ENCODE data around the gene PCGF1. TPM values are rescaled to one million over a fixed set of nuclear protein-coding genes. Genes with fewer than 3 reads are reported as not detected.

Gene PCGF1
- total and polyA plus RNA-seq, 2 of the 13 experiments (the other 11 are each of a cell fraction or from before 2014, with no cell fraction given): 20.4 to 22.6 TPM

- peak in 1 of 2 experiments; percentile 74; a peak in 1 of 4 replicates for TF ChIP-seq REST (IDR thresholded peaks at IDR 0.05; ENCODE audit: borderline replicate concordance in 1 of 2, low read depth in 1 of 2, low read length in 2 of 2)
- TF ChIP-seq MXD3 (CRISPR knock-in tag; IDR thresholded peaks at IDR 0.05): peak; percentile 68; the same call in 1 of the 2 replicates
- TF ChIP-seq U2AF1 (optimal IDR thresholded peaks at IDR 0.05; ENCODE audit: low read depth, low read length): peak; percentile 62
- TF ChIP-seq ZNF468 (CRISPR knock-in tag; IDR thresholded peaks at IDR 0.05): no peak
- peak; percentile 96 for TF ChIP-seq ELF1 (CRISPR knock-in tag; IDR thresholded peaks at IDR 0.05)
- TF ChIP-seq RFX3 (CRISPR knock-in tag; IDR thresholded peaks at IDR 0.05): no peak
- TF ChIP-seq CC2D1A (CRISPR knock-in tag; IDR thresholded peaks at IDR 0.05): no peak
- no peak for TF ChIP-seq ZNF577 (CRISPR knock-in tag; IDR thresholded peaks at IDR 0.05; ENCODE audit: borderline replicate concordance, low read depth)
- TF ChIP-seq PPARG (CRISPR knock-in tag; conservative IDR thresholded peaks at IDR 0.05): no peak; the same call in 1 of the 2 replicates
- TF ChIP-seq ETV5 (CRISPR knock-in tag; IDR thresholded peaks at IDR 0.05; ENCODE audit: borderline replicate concordance): peak; percentile 87
- TF ChIP-seq HOXA5 (CRISPR knock-in tag; IDR thresholded peaks at IDR 0.05): peak; percentile 84
- no peak; the same call in 1 of the 2 replicates for TF ChIP-seq MYPOP (CRISPR knock-in tag; IDR thresholded peaks at IDR 0.05)
- peak; percentile 88; the same call in 1 of the 2 replicates for TF ChIP-seq ZNF597 (CRISPR knock-in tag; IDR thresholded peaks at IDR 0.05)
- TF ChIP-seq ZNF850 (CRISPR knock-in tag; conservative IDR thresholded peaks at IDR 0.05): peak; percentile 80
- TF ChIP-seq ZNF205 (CRISPR knock-in tag; IDR thresholded peaks at IDR 0.05): no peak; the same call in 1 of the 2 replicates
- TF ChIP-seq RAD51 (IDR thresholded peaks at IDR 0.05; ENCODE audit: borderline replicate concordance): no peak
- TF ChIP-seq KAT8 (CRISPR knock-in tag; IDR thresholded peaks at IDR 0.05): peak; percentile 98
- 0 out of 2 replicates have a peak, but pooled peaks have one; percentile 4 for TF ChIP-seq ZBTB26 (CRISPR knock-in tag; IDR thresholded peaks at IDR 0.05; ENCODE audit: borderline replicate concordance)
- TF ChIP-seq ZNF383 (CRISPR knock-in tag; IDR thresholded peaks at IDR 0.05; ENCODE audit: borderline replicate concordance): no peak
- no peak for TF ChIP-seq ZBTB44 (CRISPR knock-in tag; IDR thresholded peaks at IDR 0.05)
These were observed 22.1 kb upstream of the PCGF1 start, which contains the start of the genes AUP1 and HTRA2 (continued) for GRCh38 chr2:74529357-74530238.
